ENCODE measurements around the gene RNF6.
"Not testable (repeated sequence)": the region's sequence is repeated elsewhere in the genome, so short reads cannot be mapped to it uniquely, and the experiment has no call there.

The RNF6 gene

GRCh38 chr13:26221721-26222519 lies at the start of gene RNF6:
RNF6 (minus strand) TSS chr13:26222314; CDS start chr13:26219649, 2,665 bp downstream.
- FAIRE-seq (peak; percentile 83), DNase-seq (ENCODE audit: insufficient read length, low spot score) (peak; percentile 70)
- TF ChIP-seq POLR2A (IDR thresholded peaks at IDR 0.05; ENCODE audit: low read depth, low read length) = peak; percentile 61

GRCh38 chr13:26270707-26271106 lies 48.6 kb upstream of the RNF6 start:
- DNase-seq (ENCODE audit: insufficient read length, low spot score) (no peak), FAIRE-seq (no peak)
- no peak for TF ChIP-seq POLR2A (IDR thresholded peaks at IDR 0.05; ENCODE audit: low read depth, low read length)

GRCh38 chr13:26266311-26266710 lies 44.2 kb upstream of the RNF6 start:
- FAIRE-seq (no peak), DNase-seq (ENCODE audit: insufficient read length, low spot score) (no peak)
- TF ChIP-seq POLR2A (IDR thresholded peaks at IDR 0.05; ENCODE audit: low read depth, low read length) = no peak

GRCh38 chr13:26262156-26262555 lies 40.0 kb upstream of the RNF6 start:
- DNase-seq (ENCODE audit: insufficient read length, low spot score) = no peak
- no peak for FAIRE-seq

GRCh38 chr13:26259634-26260033 lies 37.5 kb upstream of the RNF6 start:
- DNase-seq (ENCODE audit: insufficient read length, low spot score) = no peak
- no peak for TF ChIP-seq POLR2A (IDR thresholded peaks at IDR 0.05; ENCODE audit: low read depth, low read length)
- FAIRE-seq = no peak

More at GRCh38 chr13:26262156-26262555, 40.0 kb upstream of the RNF6 start:
- no peak for TF ChIP-seq POLR2A (IDR thresholded peaks at IDR 0.05; ENCODE audit: low read depth, low read length)

GRCh38 chr13:26257049-26257448 lies 34.9 kb upstream of the RNF6 start:
- DNase-seq (ENCODE audit: insufficient read length, low spot score) (no peak), FAIRE-seq (no peak)
- TF ChIP-seq POLR2A (IDR thresholded peaks at IDR 0.05; ENCODE audit: low read depth, low read length) = no peak

- no peak for TF ChIP-seq POLR2A (IDR thresholded peaks at IDR 0.05; ENCODE audit: low read depth, low read length)
- DNase-seq (ENCODE audit: insufficient read length, low spot score) (no peak), FAIRE-seq (no peak)
Observed at GRCh38 chr13:26255691-26256277, 33.7 kb upstream of the RNF6 start.

- TF ChIP-seq POLR2A (IDR thresholded peaks at IDR 0.05; ENCODE audit: low read depth, low read length) = no peak
- FAIRE-seq (no peak), DNase-seq (ENCODE audit: insufficient read length, low spot score) (no peak)
Observed at GRCh38 chr13:26255115-26255514, 33.0 kb upstream of the RNF6 start.

GRCh38 chr13:26254583-26255111 lies 32.5 kb upstream of the RNF6 start:
- no peak for FAIRE-seq
- DNase-seq (ENCODE audit: insufficient read length, low spot score) = peak; percentile 14
- TF ChIP-seq POLR2A (IDR thresholded peaks at IDR 0.05; ENCODE audit: low read depth, low read length) = no peak

GRCh38 chr13:26253787-26254582 lies 31.9 kb upstream of the RNF6 start, which contains the start of gene CDK8:
CDK8 (plus strand) TSS chr13:26254129; CDS start chr13:26254642, 513 bp downstream.
- FAIRE-seq (peak; percentile 67), DNase-seq (ENCODE audit: insufficient read length, low spot score) (peak; percentile 36)
- peak; percentile 82 for TF ChIP-seq POLR2A (IDR thresholded peaks at IDR 0.05; ENCODE audit: low read depth, low read length)

GRCh38 chr13:26253262-26253786 lies 31.2 kb upstream of the RNF6 start:
- DNase-seq (ENCODE audit: insufficient read length, low spot score) (no peak), FAIRE-seq (no peak)
- no peak for TF ChIP-seq POLR2A (IDR thresholded peaks at IDR 0.05; ENCODE audit: low read depth, low read length)

- FAIRE-seq; DNase-seq (ENCODE audit: insufficient read length, low spot score): not testable (repeated sequence)
Observed at GRCh38 chr13:26252006-26252405, 29.9 kb upstream of the RNF6 start.

- no peak for FAIRE-seq
- TF ChIP-seq POLR2A (IDR thresholded peaks at IDR 0.05; ENCODE audit: low read depth, low read length) = no peak
- DNase-seq (ENCODE audit: insufficient read length, low spot score) = no peak
Observed at GRCh38 chr13:26249551-26249950, 27.4 kb upstream of the RNF6 start.

GRCh38 chr13:26247608-26248007 lies 25.5 kb upstream of the RNF6 start:
- no peak for FAIRE-seq
- DNase-seq (ENCODE audit: insufficient read length, low spot score) = no peak
- TF ChIP-seq POLR2A (IDR thresholded peaks at IDR 0.05; ENCODE audit: low read depth, low read length) = no peak
